Stimulated activated CD4-positive, alpha-beta T cell treated with anti-CD3 and anti-CD28 coated beads, TNF-alpha, amount 100 ng/mL, for 48 hours (primary cell): ENCODE results near the gene CALCA.

Experiments
- DNase-seq, 3 donors: peaks; one replicate each; pipeline ENCODE4 v3.0.0-alpha.2; 2020; ENCODE audit warnings: low read depth in 3 of 3

The CALCA gene

GRCh38 chr11:14949437-14950147, 22.6 kb downstream of the CALCA start:
- DNase-seq: no peak

GRCh38 chr11:14942745-14943144, 29.4 kb downstream of the CALCA start:
- no peak for DNase-seq

GRCh38 chr11:14938936-14939335, 33.2 kb downstream of the CALCA start:
- no peak for DNase-seq

GRCh38 chr11:14934641-14935351, 37.4 kb downstream of the CALCA start:
- no peak for DNase-seq

GRCh38 chr11:14932447-14932846, 39.7 kb downstream of the CALCA start:
- no peak for DNase-seq

GRCh38 chr11:14930369-14930768, 41.8 kb downstream of the CALCA start:
- DNase-seq: no peak

- no peak for DNase-seq
Observed at GRCh38 chr11:14927146-14927545, 45.0 kb downstream of the CALCA start.

GRCh38 chr11:14924318-14924717, 47.8 kb downstream of the CALCA start:
- DNase-seq: no peak
